ENCODE measurements around the gene KLHL10. TPM values are rescaled to one million over a fixed set of nuclear protein-coding genes. Genes with fewer than 3 reads are reported as not detected.
A peak's percentile ranks its signal among the peaks of the same experiment; 100 is the strongest.

Gene KLHL10
- total RNA-seq, 2 experiments from 2014 or later: not detected

DNA sequence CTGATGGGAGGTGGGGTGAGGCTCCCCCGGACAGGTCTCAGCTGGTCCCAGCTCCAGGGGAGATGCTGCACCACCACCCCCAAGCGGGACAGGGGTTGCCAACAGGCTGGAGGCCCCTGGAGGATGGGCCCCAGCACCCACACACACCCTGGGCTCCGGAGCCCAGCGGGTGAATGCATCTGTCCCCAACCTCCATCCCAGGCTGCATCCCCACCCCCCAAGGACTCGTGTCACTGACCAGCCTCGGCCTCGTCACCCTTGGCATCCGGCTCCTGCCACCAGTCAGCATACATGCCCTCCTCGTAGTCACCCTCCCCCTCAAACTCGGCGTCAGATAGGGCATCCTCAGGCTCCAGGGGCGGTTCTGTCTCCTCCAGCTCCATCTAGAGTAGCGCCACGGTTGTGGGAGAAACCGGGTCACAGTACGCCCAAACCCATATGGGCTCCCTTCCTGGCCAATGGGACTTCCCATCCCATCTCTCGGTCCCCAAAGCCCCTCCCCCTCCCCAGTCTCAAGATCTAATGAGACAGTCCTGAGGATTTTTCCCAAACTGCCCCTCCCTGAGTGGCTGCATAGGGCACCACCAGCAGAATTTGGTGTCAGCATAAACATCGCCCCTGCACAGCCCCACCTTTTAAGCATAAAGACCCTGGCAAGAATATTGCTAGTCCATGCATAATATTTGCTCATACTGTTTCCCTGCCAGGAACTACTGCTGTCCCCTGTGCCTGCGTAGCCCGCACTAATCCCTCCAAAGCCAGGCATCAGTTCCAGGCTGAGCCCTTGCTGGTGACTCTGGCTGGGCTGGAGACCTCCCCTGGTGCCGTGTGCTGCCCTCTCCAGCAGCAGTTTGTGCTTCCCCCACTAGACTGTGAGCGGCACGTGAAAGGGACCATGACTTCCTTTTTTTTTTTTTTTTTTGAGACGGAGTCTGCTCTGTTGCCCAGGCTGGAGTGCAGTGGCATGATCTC lies 34.3 kb upstream of the KLHL10 start:
- peaks cover 7% of the 10 kb centered on the region for H3K4me1 Mint-ChIP-seq
- H3K9me3 Mint-ChIP-seq: no peaks in the 10 kb centered on the region
- CTCF ChIA-PET: interaction anchor here (1.3 to 2.9 kb wide), 4 partner anchors 14 to 66 kb away, joined by 3 to 19 read pairs (median 16); partner anchors contain the start of gene JUP
- H3K4me3 Mint-ChIP-seq: no peak overlapping the region
- H3K27me3 Mint-ChIP-seq: no peaks in the 10 kb centered on the region
- no peak overlapping the region for H3K27ac Mint-ChIP-seq
- H3K36me3 Mint-ChIP-seq (ENCODE audit: low read depth): no peaks in the 10 kb centered on the region
- POLR2A ChIA-PET: no interaction called here
- no peak for DNase-seq

DNA sequence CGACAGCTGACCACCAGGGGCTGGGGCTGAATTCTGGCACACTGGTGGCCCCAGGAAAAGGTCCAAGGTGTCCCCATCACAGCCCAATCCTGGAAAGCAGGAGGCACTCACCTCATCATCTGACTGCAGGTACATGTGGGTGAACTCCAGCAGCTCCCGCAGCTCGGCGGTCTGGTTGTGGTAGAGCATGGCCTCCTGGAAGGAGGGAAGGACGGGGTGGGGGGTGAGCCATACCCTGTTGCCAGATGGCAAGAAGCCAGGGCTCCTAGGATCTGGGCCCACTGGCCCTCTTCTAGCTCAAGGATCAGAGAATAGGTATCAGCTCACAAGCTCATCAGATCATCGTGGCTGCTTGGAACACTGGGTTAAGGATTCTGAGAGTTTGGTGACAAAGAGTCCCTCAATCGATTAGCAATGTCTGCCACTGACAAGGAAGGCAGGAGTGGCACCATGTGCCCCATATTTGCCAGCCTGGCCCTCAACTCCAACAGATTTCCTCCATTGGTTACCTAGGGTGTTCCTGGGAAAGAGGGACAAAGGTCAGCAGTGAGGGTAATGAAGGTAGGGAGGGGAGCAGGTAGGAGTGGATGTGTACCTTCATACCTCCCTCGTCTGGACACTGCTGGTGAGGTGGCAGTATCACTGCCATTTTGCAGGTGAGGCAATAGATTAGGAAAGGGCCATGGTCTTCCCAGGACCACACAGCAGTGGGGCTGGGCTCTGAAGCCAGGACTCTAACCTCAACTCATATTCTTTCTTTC lies 30.8 kb upstream of the KLHL10 start:
- Mint-ChIP-seq H3K9me3 (no peaks in the 10 kb centered on the region), H3K4me1 (peaks cover 8% of the 10 kb centered on the region), H3K27me3 (peaks cover 5% of the 10 kb centered on the region), H3K36me3 (ENCODE audit: low read depth) (no peaks in the 10 kb centered on the region), H3K27ac (no peak overlapping the region), H3K4me3 (no peak overlapping the region)
- CTCF ChIA-PET: no interaction called here
- POLR2A ChIA-PET: no interaction called here
- no peak for DNase-seq

GRCh38 chr17:41810659-41811548 lies 26.7 kb upstream of the KLHL10 start:
- DNase-seq: no peak
- H3K9me3 Mint-ChIP-seq: no peaks in the 10 kb centered on the region
- ChIA-PET POLR2A (interaction anchor here (1.0 to 2.2 kb wide), 9 partner anchors 9 to 121 kb away, joined by 3 to 12 read pairs (median 4); partner anchors contain the start of gene EIF1), CTCF (interaction anchor here (0.8 to 3.2 kb wide), 19 partner anchors 9 to 122 kb away, joined by 3 to 23 read pairs (median 4); partner anchors contain the start of genes EIF1, JUP, KLHL10 and KLHL11)
- H3K27me3 Mint-ChIP-seq: peaks cover 19% of the 10 kb centered on the region
- H3K36me3 Mint-ChIP-seq (ENCODE audit: low read depth): no peaks in the 10 kb centered on the region
- H3K4me3 Mint-ChIP-seq: peak overlapping the region; percentile 44
- peaks cover 16% of the 10 kb centered on the region for H3K4me1 Mint-ChIP-seq
- H3K27ac Mint-ChIP-seq: no peak overlapping the region

- H3K36me3 Mint-ChIP-seq (ENCODE audit: low read depth): no peaks in the 10 kb centered on the region
- H3K4me1 Mint-ChIP-seq: peaks cover 16% of the 10 kb centered on the region
- ChIA-PET CTCF (interaction anchor here (0.7 to 3.2 kb wide), 21 partner anchors 9 to 159 kb away, joined by 3 to 23 read pairs (median 4); partner anchors contain the start of genes EIF1, JUP, KLHL10 and KLHL11), POLR2A (interaction anchor here (1.0 to 2.2 kb wide), 8 partner anchors 8 to 122 kb away, joined by 3 to 12 read pairs (median 4); partner anchors contain the start of gene EIF1)
- H3K27ac Mint-ChIP-seq: peak within 1 kb of the TSS; percentile 1
- peak within 1 kb of the TSS; percentile 76 for H3K4me3 Mint-ChIP-seq
- peaks cover 19% of the 10 kb centered on the region for H3K27me3 Mint-ChIP-seq
- DNase-seq: peak; percentile 79
- H3K9me3 Mint-ChIP-seq: no peaks in the 10 kb centered on the region
These were observed 25.9 kb upstream of the KLHL10 start, which contains the start of gene P3H4 for GRCh38 chr17:41811549-41812380. P3H4 (minus strand) TSS chr17:41811949; CDS start chr17:41811915, 34 bp downstream.

GRCh38 chr17:41812381-41813151 lies 25.1 kb upstream of the KLHL10 start, which contains the start of gene FKBP10:
FKBP10 (plus strand) TSS chr17:41813004; CDS start chr17:41813035, 31 bp downstream.
- peaks cover 19% of the 10 kb centered on the region for H3K27me3 Mint-ChIP-seq
- ChIA-PET CTCF (interaction anchor here (0.7 to 1.6 kb wide), 10 partner anchors 8 to 158 kb away, joined by 3 to 14 read pairs (median 5); partner anchors contain the start of genes JUP, KLHL10 and KLHL11), POLR2A (interaction anchor here (1.3 to 2.2 kb wide), 3 partner anchors 51 to 123 kb away, joined by 5 to 12 read pairs (median 8); partner anchors contain the start of gene EIF1)
- no peaks in the 10 kb centered on the region for H3K36me3 Mint-ChIP-seq (ENCODE audit: low read depth)
- H3K4me1 Mint-ChIP-seq: peaks cover 16% of the 10 kb centered on the region
- peak within 1 kb of the TSS; percentile 76 for H3K4me3 Mint-ChIP-seq
- peak; percentile 25 for DNase-seq
- H3K9me3 Mint-ChIP-seq: no peaks in the 10 kb centered on the region
- peak within 1 kb of the TSS; percentile 1 for H3K27ac Mint-ChIP-seq

DNA sequence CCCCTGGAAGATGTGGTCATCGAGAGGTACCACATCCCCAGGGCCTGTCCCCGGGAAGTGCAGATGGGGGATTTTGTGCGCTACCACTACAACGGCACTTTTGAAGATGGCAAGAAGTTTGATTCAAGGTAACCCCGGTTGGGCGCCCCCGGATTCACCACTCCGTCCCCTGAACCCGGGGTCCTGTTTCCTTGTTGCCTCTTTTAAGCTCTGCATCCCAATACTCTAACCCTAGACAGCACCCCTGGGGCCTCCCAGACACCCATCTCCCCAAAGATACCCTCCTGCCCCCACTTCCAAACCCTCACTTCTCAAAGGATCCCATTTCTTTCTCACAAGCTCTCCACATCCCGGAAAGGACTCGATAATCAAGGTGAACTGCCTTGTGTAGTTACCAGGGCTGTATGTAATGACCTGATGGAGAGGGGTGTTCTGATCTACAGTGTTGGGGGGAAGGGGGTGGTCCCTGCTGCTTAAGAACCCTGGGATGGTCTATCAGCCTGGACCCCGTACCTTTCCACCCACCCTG lies 24.4 kb upstream of the KLHL10 start:
- H3K9me3 Mint-ChIP-seq: no peaks in the 10 kb centered on the region
- no peaks in the 10 kb centered on the region for H3K36me3 Mint-ChIP-seq (ENCODE audit: low read depth)
- H3K27me3 Mint-ChIP-seq: peaks cover 19% of the 10 kb centered on the region
- CTCF ChIA-PET: interaction anchor here (1.0 kb wide), 1 partner anchor 14 kb away, joined by 3 read pairs; no protein-coding TSS in a partner anchor
- no peak for DNase-seq
- H3K4me1 Mint-ChIP-seq: peaks cover 16% of the 10 kb centered on the region
- POLR2A ChIA-PET: no interaction called here
- H3K27ac Mint-ChIP-seq: no peak overlapping the region
- peak overlapping the region; percentile 17 for H3K4me3 Mint-ChIP-seq

GRCh38 chr17:41813699-41814124 lies 23.9 kb upstream of the KLHL10 start:
- POLR2A ChIA-PET: no interaction called here
- no peak overlapping the region for H3K4me3 Mint-ChIP-seq
- DNase-seq: no peak
- CTCF ChIA-PET: interaction anchor here (1.0 kb wide), 1 partner anchor 14 kb away, joined by 3 read pairs; no protein-coding TSS in a partner anchor
- H3K9me3 Mint-ChIP-seq: no peaks in the 10 kb centered on the region
- peaks cover 16% of the 10 kb centered on the region for H3K4me1 Mint-ChIP-seq
- H3K27ac Mint-ChIP-seq: no peak overlapping the region
- no peaks in the 10 kb centered on the region for H3K36me3 Mint-ChIP-seq (ENCODE audit: low read depth)
- H3K27me3 Mint-ChIP-seq: peaks cover 19% of the 10 kb centered on the region

DNA sequence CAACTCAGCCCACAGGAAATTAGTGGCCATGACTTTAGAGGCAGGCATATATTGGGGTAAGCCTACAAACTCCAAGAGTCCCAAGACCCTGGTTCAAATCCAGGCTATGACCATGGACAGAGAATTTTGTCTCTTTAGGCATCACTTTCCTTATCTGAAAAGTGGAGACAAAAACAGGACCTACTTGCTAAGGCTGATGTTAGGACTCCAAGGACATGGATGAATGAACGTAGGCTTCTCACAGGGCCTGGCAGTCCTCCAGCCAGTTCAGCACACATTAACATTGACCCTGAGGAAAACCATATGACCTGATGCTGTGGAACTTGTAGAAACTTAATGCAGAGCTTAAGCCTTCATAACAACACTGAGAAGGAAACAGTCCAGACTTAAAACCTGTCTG lies 23.4 kb upstream of the KLHL10 start:
- peaks cover 19% of the 10 kb centered on the region for H3K27me3 Mint-ChIP-seq
- H3K36me3 Mint-ChIP-seq (ENCODE audit: low read depth): no peaks in the 10 kb centered on the region
- no peaks in the 10 kb centered on the region for H3K9me3 Mint-ChIP-seq
- no peak overlapping the region for H3K27ac Mint-ChIP-seq
- DNase-seq: no peak
- H3K4me3 Mint-ChIP-seq: no peak overlapping the region
- ChIA-PET CTCF (interaction anchor here (0.8 kb wide), 1 partner anchor 50 kb away, joined by 3 read pairs; no protein-coding TSS in a partner anchor), POLR2A (interaction anchor here (0.9 kb wide), 1 partner anchor 125 kb away, joined by 3 read pairs; no protein-coding TSS in a partner anchor)
- H3K4me1 Mint-ChIP-seq: peaks cover 16% of the 10 kb centered on the region

- DNase-seq: no peak
- Mint-ChIP-seq H3K27me3 (peaks cover 14% of the 10 kb centered on the region), H3K4me3 (no peak overlapping the region), H3K4me1 (peaks cover 9% of the 10 kb centered on the region), H3K9me3 (no peaks in the 10 kb centered on the region), H3K36me3 (ENCODE audit: low read depth) (no peaks in the 10 kb centered on the region), H3K27ac (no peak overlapping the region)
- CTCF ChIA-PET: no interaction called here
- POLR2A ChIA-PET: no interaction called here
These were observed 20.8 kb upstream of the KLHL10 start for GRCh38 chr17:41816637-41817320.

DNA sequence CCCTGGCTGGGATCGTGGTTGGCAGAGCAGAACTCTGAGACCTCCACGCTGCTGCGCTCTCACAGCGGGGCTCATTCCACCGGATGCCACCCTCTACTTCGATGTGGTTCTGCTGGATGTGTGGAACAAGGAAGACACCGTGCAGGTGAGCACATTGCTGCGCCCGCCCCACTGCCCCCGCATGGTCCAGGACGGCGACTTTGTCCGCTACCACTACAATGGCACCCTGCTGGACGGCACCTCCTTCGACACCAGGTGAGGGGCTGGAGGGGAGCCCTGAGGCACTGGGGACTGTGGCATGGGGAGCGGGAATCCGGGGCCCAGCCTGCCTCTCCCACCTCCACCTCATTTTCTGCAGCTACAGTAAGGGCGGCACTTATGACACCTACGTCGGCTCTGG lies 19.6 kb upstream of the KLHL10 start:
- DNase-seq: no peak
- H3K4me3 Mint-ChIP-seq: no peak overlapping the region
- H3K4me1 Mint-ChIP-seq: peaks cover 2% of the 10 kb centered on the region
- POLR2A ChIA-PET: no interaction called here
- CTCF ChIA-PET: no interaction called here
- H3K27ac Mint-ChIP-seq: no peak overlapping the region
- peaks cover 6% of the 10 kb centered on the region for H3K27me3 Mint-ChIP-seq
- H3K9me3 Mint-ChIP-seq: no peaks in the 10 kb centered on the region
- no peaks in the 10 kb centered on the region for H3K36me3 Mint-ChIP-seq (ENCODE audit: low read depth)

All from activated CD4-positive, alpha-beta memory T cell treated with anti-CD3 and anti-CD28 coated beads, Interleukin-2, amount 10 ng/mL, durations not matched to agents 7 days and 5 days (primary cell).